H1 (cell line): ENCODE data around the gene C5orf46. TPM values are rescaled to one million over a fixed set of nuclear protein-coding genes. Genes with fewer than 3 reads are reported as not detected.

Experiments used
- CTCF ChIA-PET: fragments of 300-600 bp; sonication (Branson Sonifier 250); formaldehyde crosslinking; loops from one replicate; lab custom pipeline; 2021; ENCODE audit not compliant: partially characterized antibody; lab: Charles Lee
- POLR2A ChIA-PET: fragments of 300-600 bp; sonication (Branson Sonifier 250); formaldehyde crosslinking; loops from one replicate; lab custom pipeline; 2021; ENCODE audit warnings: inconsistent platforms; ENCODE audit not compliant: partially characterized antibody; lab: Charles Lee
- DNase-seq, 2 experiments: peaks; one replicate each; pipeline versions ENCODE4 v3.0.0 to v3.0.0-alpha.2; 2010 to 2022; ENCODE audit warnings: low spot score in 2 of 2, low read depth in 1 of 2, mixed read lengths in 1 of 2
- FAIRE-seq: peaks from 2 replicates; lab custom pipeline; 2011; peaks lifted over from hg19 to GRCh38; lab: Jason Lieb, UNC
- H2AFZ ChIP-seq: 2 replicates; pipeline ENCODE4 v1.8.1; 2012; ENCODE audit warnings: low read length, inconsistent platforms
- H2AK5ac ChIP-seq: 2 replicates; pipeline ENCODE4 v1.6.1; 2013; ENCODE audit warnings: low read depth, low read length
- H2BK120ac ChIP-seq: replicated peaks from 2 replicates; pipeline ENCODE3; 2013; ENCODE audit warnings: low read depth, low read length, inconsistent platforms
- H2BK12ac ChIP-seq: 2 replicates; pipeline ENCODE4 v1.6.1; 2013; ENCODE audit warnings: low read depth, low read length
- H2BK15ac ChIP-seq: 2 replicates; pipeline ENCODE4 v1.6.1; 2013; ENCODE audit warnings: low read length
- H2BK20ac ChIP-seq: 2 replicates; pipeline ENCODE4 v1.6.1; 2013; ENCODE audit warnings: low read length
- H2BK5ac ChIP-seq: 2 replicates; pipeline ENCODE4 v1.6.1; 2013; ENCODE audit warnings: low read depth, low read length
- H3K14ac ChIP-seq: 2 replicates; pipeline ENCODE4 v1.6.1; 2013; ENCODE audit warnings: inconsistent platforms; ENCODE audit not compliant: insufficient read length
- H3K18ac ChIP-seq: 2 replicates; pipeline ENCODE4 v1.6.1; 2013; ENCODE audit warnings: low read length; ENCODE audit errors: extremely low read depth
- H3K23ac ChIP-seq: 2 replicates; pipeline ENCODE4 v1.6.1; 2013; ENCODE audit warnings: inconsistent platforms; ENCODE audit not compliant: insufficient read length
- H3K23me2 ChIP-seq: 2 replicates; pipeline ENCODE4 v1.6.1; 2013; ENCODE audit warnings: low read depth, low read length
- H3K27ac ChIP-seq: 2 replicates; pipeline ENCODE4 v1.6.1; 2011; ENCODE audit warnings: low read depth, low read length, inconsistent platforms
- H3K27me3 ChIP-seq, 4 experiments: replicated peaks in 1 of 4; 1 replicate in 1 of 4; 2 replicates in 3 of 4; pipeline versions ENCODE4 v1.6.1 to v1.8.1; 2011 to 2013; ENCODE audit warnings: low read length in 3 of 4, mild to moderate bottlenecking in 3 of 4, inconsistent platforms in 2 of 4, mixed read lengths in 2 of 4, moderate library complexity in 1 of 4; ENCODE audit not compliant: control insufficient read depth in 3 of 4, insufficient read depth in 3 of 4; ENCODE audit errors: extremely low read depth in 1 of 4
- H3K36me3 ChIP-seq, 4 experiments: 2 replicates each; pipeline versions ENCODE4 v1.6.1 to v1.8.1; 2011 to 2013; ENCODE audit warnings: mild to moderate bottlenecking in 4 of 4, low read length in 3 of 4, moderate library complexity in 2 of 4, control low read depth in 1 of 4, inconsistent platforms in 1 of 4; ENCODE audit not compliant: insufficient read depth in 4 of 4, control insufficient read depth in 2 of 4
- H3K4ac ChIP-seq: replicated peaks from 2 replicates; pipeline ENCODE3; 2013; ENCODE audit warnings: low read length, low read depth, mixed read lengths, inconsistent platforms; ENCODE audit not compliant: insufficient read length
- H3K4me1 ChIP-seq, 4 experiments: replicated peaks in 1 of 4; 1 replicate in 1 of 4; 2 replicates in 3 of 4; pipeline versions ENCODE4 v1.6.1 to v1.8.1; 2011 to 2013; ENCODE audit warnings: low read length in 3 of 4, inconsistent platforms in 2 of 4, mixed read lengths in 1 of 4; ENCODE audit not compliant: insufficient read depth in 4 of 4, control insufficient read depth in 3 of 4
- H3K4me2 ChIP-seq, 2 experiments: 2 replicates each; pipeline versions ENCODE4 v1.6.1 to v1.8.1; 2011 to 2013; ENCODE audit warnings: low read depth in 2 of 2, low read length in 2 of 2, control low read depth in 1 of 2, inconsistent platforms in 1 of 2, mild to moderate bottlenecking in 1 of 2; ENCODE audit not compliant: insufficient read depth in 1 of 2
- H3K4me3 ChIP-seq, 4 experiments: fragments of 200-600, 300-600 bp in 1 of 4; sonication (generic), shearing (Covaris generic), sonication (Bioruptor Twin) in 1 of 4; 2 replicates each; pipeline versions ENCODE4 v1.5.1 to v1.8.1; 2011 to 2016; ENCODE audit warnings: low read length in 4 of 4, low read depth in 3 of 4, control low read depth in 2 of 4, inconsistent platforms in 2 of 4, mild to moderate bottlenecking in 2 of 4, mixed read lengths in 1 of 4, moderate library complexity in 1 of 4; ENCODE audit not compliant: insufficient read depth in 2 of 4; ENCODE audit errors: extremely low read depth in 1 of 4
- H3K56ac ChIP-seq: replicated peaks from 2 replicates; pipeline ENCODE3; 2013; ENCODE audit warnings: low read depth, mild to moderate bottlenecking, mixed read lengths, low read length, inconsistent platforms; ENCODE audit not compliant: insufficient read length
- H3K79me1 ChIP-seq: 2 replicates; pipeline ENCODE4 v1.6.1; 2013; ENCODE audit warnings: low read depth, low read length, control low read depth
- H3K79me2 ChIP-seq, 2 experiments: 2 replicates each; pipeline versions ENCODE4 v1.6.1 to v1.8.1; 2012 to 2013; ENCODE audit warnings: low read length in 2 of 2, mild to moderate bottlenecking in 2 of 2, inconsistent platforms in 1 of 2; ENCODE audit not compliant: insufficient read depth in 2 of 2, control insufficient read depth in 1 of 2
- H3K9ac ChIP-seq, 4 experiments: replicated peaks in 1 of 4; 1 replicate in 1 of 4; 2 replicates in 3 of 4; pipeline versions ENCODE4 v1.6.1 to v1.8.1; 2011 to 2013; ENCODE audit warnings: low read depth in 3 of 4, low read length in 3 of 4, control low read depth in 2 of 4, mild to moderate bottlenecking in 2 of 4, moderate library complexity in 2 of 4, inconsistent platforms in 1 of 4; ENCODE audit errors: extremely low read depth in 1 of 4
- H3K9me3 ChIP-seq, 2 experiments: 2 replicates each; pipeline versions ENCODE4 v1.6.1 to v1.8.1; 2012 to 2013; ENCODE audit warnings: mild to moderate bottlenecking in 2 of 2, moderate library complexity in 2 of 2, control low read depth in 1 of 2, inconsistent platforms in 1 of 2, low read depth in 1 of 2, low read length in 1 of 2, mixed read lengths in 1 of 2; ENCODE audit not compliant: insufficient read depth in 2 of 2
- H4K20me1 ChIP-seq, 2 experiments: replicated peaks in 1 of 2; 2 replicates each; pipeline versions ENCODE3 to v1.8.1; 2011 to 2013; ENCODE audit warnings: inconsistent platforms in 2 of 2, low read length in 2 of 2, mild to moderate bottlenecking in 1 of 2; ENCODE audit not compliant: insufficient read depth in 2 of 2, control insufficient read depth in 1 of 2
- H4K5ac ChIP-seq: 2 replicates; pipeline ENCODE4 v1.6.1; 2013; ENCODE audit warnings: low read length, low read depth, mixed read lengths, inconsistent platforms; ENCODE audit not compliant: insufficient read length
- H4K8ac ChIP-seq: 2 replicates; pipeline ENCODE4 v1.8.0; 2013; ENCODE audit warnings: mild to moderate bottlenecking, moderate library complexity, low read length, inconsistent platforms; ENCODE audit not compliant: insufficient read depth; ENCODE audit errors: extremely low read depth
- H4K91ac ChIP-seq: replicated peaks from 2 replicates; pipeline ENCODE3; 2013; ENCODE audit warnings: low read length, mixed read lengths, inconsistent platforms; ENCODE audit not compliant: insufficient read length
- ASH2L ChIP-seq: fragments of 200-600, 300-600 bp; sonication (generic); IDR thresholded peaks from one replicate; pipeline ENCODE4 v1.7.1; 2017; ENCODE audit warnings: low read length
- ATF2 ChIP-seq: IDR thresholded peaks from 2 replicates; pipeline ENCODE4 v1.6.1; 2012; ENCODE audit warnings: low read length, inconsistent platforms
- EP300 ChIP-seq, 2 experiments: IDR thresholded peaks; 1 replicate in 1 of 2; 2 replicates in 1 of 2; pipeline ENCODE4 v1.6.1; 2011 to 2012; ENCODE audit warnings: low read depth in 2 of 2, low read length in 2 of 2, mild to moderate bottlenecking in 2 of 2, borderline replicate concordance in 1 of 2, inconsistent platforms in 1 of 2, moderate library complexity in 1 of 2
- POLR2A ChIP-seq, 2 experiments: IDR thresholded peaks; 1 replicate in 1 of 2; 2 replicates in 1 of 2; pipeline ENCODE4 v1.6.1; 2011; ENCODE audit warnings: low read depth in 2 of 2, low read length in 2 of 2, mild to moderate bottlenecking in 2 of 2; ENCODE audit errors: control extremely low read depth in 1 of 2
- POLR2AphosphoS5 ChIP-seq: IDR thresholded peaks from 2 replicates; pipeline ENCODE4 v1.6.1; 2011; ENCODE audit warnings: low read depth, low read length
- SP1 ChIP-seq: IDR thresholded peaks from 2 replicates; pipeline ENCODE4 v1.6.1; 2011; ENCODE audit warnings: low read depth, low read length
- SRF ChIP-seq: IDR thresholded peaks from 2 replicates; pipeline ENCODE4 v1.6.1; 2011; ENCODE audit warnings: mild to moderate bottlenecking, low read depth, low read length, moderate library complexity
- TAF1 ChIP-seq: IDR thresholded peaks from 2 replicates; pipeline ENCODE4 v1.6.1; 2011; ENCODE audit warnings: mild to moderate bottlenecking, low read depth, low read length
- USF2 ChIP-seq: IDR thresholded peaks from 2 replicates; pipeline ENCODE4 v1.6.1; 2011; ENCODE audit warnings: low read length, improper control_type of control experiment
- polyA plus RNA-seq, 7 experiments: library from polyadenylated mRNA; depleted of rRNA in 3 of 7; stranded (reverse) in 5 of 7; unstranded in 2 of 7; fragments of >200 nt in 5 of 7; fragments of 200-250 nt in 2 of 7; gene quantifications; 1 replicate in 5 of 7; 2 replicates in 1 of 7; 4 replicates in 1 of 7; pipeline versions ENCODE4 v1.2.1 to v1.2.3, GENCODE V29; 2011 to 2013; ENCODE audit warnings: missing spikeins in 2 of 7, mixed read lengths in 2 of 7
- total RNA-seq: library from RNA; stranded (reverse); fragmentation: NEBNext Ultra II Directional; extraction: Animal tissue kit (Norgen Biotek cat#: 25700); gene quantifications from 2 replicates; pipeline ENCODE4 v1.2.1, GENCODE V29; 2021

C5orf46 gene
- total and polyA plus RNA-seq, 2 of the 8 experiments (the other 6 are each of a cell fraction or from before 2014, with no cell fraction given), result not detected

- no peak for DNase-seq
- POLR2A ChIA-PET, result interaction anchor here (0.9 to 20.0 kb wide), 2 partner anchors 11 to 16 kb away, joined by 3 to 730 read pairs; no protein-coding TSS in a partner anchor
- peak overlapping the region; percentile 61 for H4K5ac ChIP-seq
- peak overlapping the region; percentile 36; the same call in 1 of the 2 replicates for H3K18ac ChIP-seq
- peak overlapping the region; percentile 100 for H2BK20ac ChIP-seq
- peak overlapping the region in 1 of 4 experiments; percentile 83; a peak in 1 of 8 replicates for H3K4me3 ChIP-seq
- no peak overlapping the region for H3K27ac ChIP-seq
- CTCF ChIA-PET, result interaction anchor here (17.4 kb wide), 1 partner anchor 58 kb away, joined by 163 read pairs; no protein-coding TSS in a partner anchor
- H3K36me3 ChIP-seq, result peaks cover 2 to 29% (median 6%) of the 10 kb centered on the region in 4 experiments; a peak in 5 of 8 replicates
- H3K79me2 ChIP-seq, result peaks cover 20 to 74% of the 10 kb centered on the region in 2 experiments; a peak in 3 of 4 replicates
- peak overlapping the region; percentile 87 for H4K91ac ChIP-seq
- H2BK5ac ChIP-seq, result peak overlapping the region; percentile 87; the same call in 1 of the 2 replicates
- H2AK5ac ChIP-seq, result peak overlapping the region; percentile 95; the same call in 1 of the 2 replicates
- H3K14ac ChIP-seq, result no peak overlapping the region
- H2BK15ac ChIP-seq, result peak overlapping the region; percentile 93; the same call in 1 of the 2 replicates
- peaks cover 4% of the 10 kb centered on the region; the same call in 1 of the 2 replicates for H3K23me2 ChIP-seq
- no peak for FAIRE-seq
- no peak overlapping the region for H4K8ac ChIP-seq
- H4K20me1 ChIP-seq, result no peaks in the 10 kb centered on the region
- H3K79me1 ChIP-seq, result peaks cover 4% of the 10 kb centered on the region; the same call in 1 of the 2 replicates
- H3K4me2 ChIP-seq, result peak overlapping the region in 1 of 2 experiments; percentile 91; a peak in 1 of 4 replicates
- peaks cover 11 to 24% (median 18%) of the 10 kb centered on the region in 4 experiments; a peak in 6 of 7 replicates for H3K4me1 ChIP-seq
- H2BK120ac ChIP-seq, result peak overlapping the region; percentile 59
- H3K9ac ChIP-seq, result no peak overlapping the region
- H3K9me3 ChIP-seq, result no peaks in the 10 kb centered on the region
- peak overlapping the region; percentile 96 for H2BK12ac ChIP-seq
- TF ChIP-seq USF2 (no peak), ATF2 (no peak), TAF1 (no peak), EP300 (IDR thresholded peaks at IDR 0.05; ENCODE audit: borderline replicate concordance in 1 of 2, low read depth in 2 of 2, low read length in 2 of 2) (no peak), SRF (no peak), ASH2L (no peak), POLR2A (IDR thresholded peaks at IDR 0.05; ENCODE audit: control extremely low read depth in 1 of 2, low read depth in 2 of 2, low read length in 2 of 2) (no peak), POLR2AphosphoS5 (no peak), SP1 (no peak)
- H3K56ac ChIP-seq, result no peak overlapping the region
- no peak overlapping the region for H3K23ac ChIP-seq
- no peak overlapping the region for H2AFZ ChIP-seq
- H3K27me3 ChIP-seq, result no peaks in the 10 kb centered on the region
- H3K4ac ChIP-seq, result peak overlapping the region; percentile 70
Observed at GRCh38 chr5:147876141-147876540, 30.2 kb downstream of the C5orf46 start.
